HEK293 (cell line): ENCODE results near the gene MYBBP1A.

ENCODE experiments used
- ATF2 ChIP-seq: fragments of 450-650 bp; formaldehyde crosslinking; IDR thresholded peaks from 2 replicates; pipeline ENCODE4 v1.5.1; 2016; ENCODE audit warnings: missing biosample characterization, missing genetic modification characterization, low read depth
- CTCF ChIP-seq: fragments of 450-650 bp; formaldehyde crosslinking; IDR thresholded peaks from 2 replicates; pipeline ENCODE4 v1.5.1; 2016; ENCODE audit warnings: missing biosample characterization, missing genetic modification characterization
- PATZ1 ChIP-seq: fragments of 450-650 bp; formaldehyde crosslinking; IDR thresholded peaks from 2 replicates; pipeline ENCODE4 v1.5.1; 2016; ENCODE audit warnings: missing biosample characterization, missing genetic modification characterization
- ZNF654 ChIP-seq: fragments of 450-650 bp; formaldehyde crosslinking; IDR thresholded peaks from 2 replicates; pipeline ENCODE4 v1.5.1; 2016; ENCODE audit warnings: low read depth, missing biosample characterization, missing genetic modification characterization

- TF ChIP-seq ATF2 (tag by site-specific recombination) (no peak), ZNF654 (tag by site-specific recombination) (no peak), CTCF (tag by site-specific recombination) (no peak), PATZ1 (tag by site-specific recombination) (no peak)
These were observed 25.5 kb downstream of the MYBBP1A start for GRCh38 chr17:4529533-4530152.
